Dedifferentiated amniotic fluid mesenchymal stem cell (primary cell): Measurements from ENCODE around the gene DCAF4.

Experiments used
- DNase-seq: peaks from one replicate; pipeline ENCODE4 v3.0.0-alpha.2; 2016; ENCODE audit errors: extremely low spot score

Gene DCAF4

DNA sequence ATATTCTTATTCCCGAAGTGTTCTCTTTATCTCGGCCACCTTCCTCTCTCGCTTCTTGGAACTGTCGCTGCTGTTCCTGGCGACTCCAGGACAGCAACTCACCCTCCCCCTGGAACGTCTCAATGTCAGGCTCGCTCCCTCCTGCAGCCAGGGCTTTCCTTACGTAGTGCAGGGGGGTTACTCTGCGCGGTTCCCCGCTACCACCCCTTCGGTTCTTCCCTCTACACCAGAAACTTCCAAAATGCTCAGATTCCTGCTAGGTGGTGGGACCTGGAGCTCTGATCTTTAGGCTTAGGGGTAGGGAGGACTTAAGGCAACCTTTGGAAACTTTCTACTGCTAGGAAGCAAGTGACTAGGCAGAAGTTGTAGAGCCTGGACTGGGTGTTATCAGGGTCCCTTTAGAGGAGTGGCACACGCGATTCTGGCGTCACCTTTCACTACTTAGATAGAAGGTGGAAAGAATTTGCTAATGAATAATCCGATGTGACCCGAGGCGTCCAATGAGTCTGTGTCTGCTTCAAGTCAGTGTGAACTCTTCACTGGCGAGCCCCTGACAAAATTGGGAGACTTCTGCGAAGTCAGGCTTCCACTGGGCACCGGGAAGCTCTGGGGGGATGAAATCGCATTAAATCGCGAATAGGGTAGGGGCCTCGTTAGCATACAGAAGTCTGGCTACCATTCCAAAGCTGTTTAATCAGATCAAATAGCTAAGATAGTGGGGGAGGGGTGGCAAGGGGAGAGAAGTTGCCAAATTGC is 31.5 kb upstream of the DCAF4 start:
- no peak for DNase-seq

DNA sequence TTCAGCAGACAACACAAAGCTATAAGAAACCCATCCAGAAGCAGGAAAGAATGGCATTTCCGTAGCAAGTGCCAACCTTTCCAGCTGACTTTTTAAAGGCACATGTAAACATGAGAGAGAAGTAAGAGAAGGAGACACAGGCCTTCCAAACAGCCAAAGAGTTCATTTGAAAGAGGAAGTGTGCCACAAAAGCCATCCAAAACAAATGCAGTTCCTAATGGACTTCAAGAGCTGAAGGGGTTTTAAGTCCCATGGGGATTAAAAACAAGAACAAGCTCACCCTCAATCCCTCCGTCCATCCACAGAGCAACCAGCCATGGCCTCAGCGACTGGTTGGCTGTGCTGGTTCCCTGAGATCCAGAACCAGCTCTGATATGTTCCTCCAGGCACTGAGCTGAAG is 27.8 kb upstream of the DCAF4 start:
- DNase-seq = no peak

DNA sequence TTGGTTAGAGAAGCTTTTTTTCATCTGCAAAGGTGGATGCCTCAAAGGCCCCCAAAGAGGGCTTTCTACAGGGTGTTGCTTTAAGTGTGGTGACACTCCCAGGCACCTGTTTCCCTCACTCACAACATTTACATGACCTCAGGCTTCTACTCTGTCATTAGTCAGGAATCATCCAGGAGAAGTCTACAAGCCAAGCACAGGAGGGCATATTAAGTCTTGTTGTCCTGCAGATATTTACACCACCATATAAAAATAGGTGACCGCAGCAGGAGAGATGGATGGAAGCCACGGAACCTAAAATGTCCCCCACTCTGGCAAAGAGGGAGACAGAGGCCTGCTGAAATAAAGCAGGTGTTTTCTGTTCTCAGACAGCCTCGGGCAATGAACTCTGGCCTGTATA is 24.9 kb upstream of the DCAF4 start:
- DNase-seq = no peak

DNA sequence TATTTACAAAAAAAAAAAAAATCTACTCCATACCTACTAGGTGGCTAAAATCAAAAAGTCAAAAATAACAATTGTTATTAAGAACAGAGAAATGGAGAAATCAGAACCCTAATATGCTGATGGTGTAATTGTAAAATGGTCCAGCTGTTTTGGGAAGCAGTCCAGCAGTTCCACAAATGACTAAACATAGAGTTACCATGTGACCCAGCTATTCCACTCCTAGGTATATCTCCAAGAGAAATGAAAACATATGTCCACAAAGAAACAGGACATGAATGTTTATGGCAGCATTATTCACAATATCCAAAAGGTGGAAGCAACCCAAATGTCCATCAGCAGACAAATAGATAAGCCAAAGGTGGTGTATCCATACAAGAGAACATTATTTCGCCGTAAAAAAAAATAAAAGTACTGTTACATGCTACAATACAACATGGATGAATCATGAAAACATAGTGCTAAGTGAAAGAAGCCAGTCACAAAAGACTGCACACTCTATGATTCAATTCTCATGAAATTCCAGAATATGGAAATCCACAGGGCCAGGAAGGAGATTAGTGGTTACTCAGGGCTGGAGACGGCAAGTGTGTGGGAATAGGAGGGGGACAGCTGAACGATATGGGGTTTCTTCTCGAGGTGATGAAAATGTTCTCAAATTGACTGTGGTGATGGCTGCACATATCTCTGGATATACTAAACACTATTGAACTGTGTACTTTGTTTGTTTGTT is 23.3 kb upstream of the DCAF4 start:
- no peak for DNase-seq

DNA sequence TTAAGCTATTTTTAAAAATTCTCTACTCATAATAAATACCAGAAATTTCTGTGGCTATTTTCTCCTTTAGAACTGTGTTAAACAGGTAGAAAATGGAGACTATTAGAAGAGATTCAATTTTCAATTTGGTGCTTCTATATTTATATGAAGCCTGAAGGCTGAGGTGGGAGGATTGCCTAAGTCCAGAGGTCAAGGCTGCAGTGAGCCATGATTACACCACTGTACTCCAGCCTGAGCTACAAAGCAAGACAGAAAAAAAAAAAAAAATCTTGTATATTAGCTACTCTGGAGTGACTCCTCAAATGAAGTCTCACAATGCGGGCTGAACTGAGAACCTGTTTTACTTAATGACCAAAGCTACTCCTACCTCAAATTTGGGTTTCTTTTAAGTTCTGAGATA is 22.5 kb upstream of the DCAF4 start:
- no peak for DNase-seq

DNA sequence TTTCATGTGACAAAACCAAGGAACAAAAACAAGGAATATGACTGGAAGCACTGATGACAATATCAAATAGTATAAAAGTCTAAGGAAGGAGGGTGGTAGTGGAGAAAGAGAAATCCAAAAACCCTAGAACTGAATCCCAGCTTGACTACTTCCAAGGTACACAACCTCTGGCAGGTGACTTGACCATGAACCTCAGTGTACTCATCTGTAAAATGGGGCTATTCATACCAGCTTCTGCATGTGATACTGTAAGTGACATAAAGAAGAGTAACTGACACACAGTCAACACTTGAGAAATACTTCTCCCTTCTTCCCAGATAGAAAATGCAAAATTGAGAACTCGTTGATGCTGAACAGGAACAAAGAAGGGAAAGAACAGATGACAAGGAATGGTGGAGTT is 22.0 kb upstream of the DCAF4 start:
- DNase-seq = no peak

DNA sequence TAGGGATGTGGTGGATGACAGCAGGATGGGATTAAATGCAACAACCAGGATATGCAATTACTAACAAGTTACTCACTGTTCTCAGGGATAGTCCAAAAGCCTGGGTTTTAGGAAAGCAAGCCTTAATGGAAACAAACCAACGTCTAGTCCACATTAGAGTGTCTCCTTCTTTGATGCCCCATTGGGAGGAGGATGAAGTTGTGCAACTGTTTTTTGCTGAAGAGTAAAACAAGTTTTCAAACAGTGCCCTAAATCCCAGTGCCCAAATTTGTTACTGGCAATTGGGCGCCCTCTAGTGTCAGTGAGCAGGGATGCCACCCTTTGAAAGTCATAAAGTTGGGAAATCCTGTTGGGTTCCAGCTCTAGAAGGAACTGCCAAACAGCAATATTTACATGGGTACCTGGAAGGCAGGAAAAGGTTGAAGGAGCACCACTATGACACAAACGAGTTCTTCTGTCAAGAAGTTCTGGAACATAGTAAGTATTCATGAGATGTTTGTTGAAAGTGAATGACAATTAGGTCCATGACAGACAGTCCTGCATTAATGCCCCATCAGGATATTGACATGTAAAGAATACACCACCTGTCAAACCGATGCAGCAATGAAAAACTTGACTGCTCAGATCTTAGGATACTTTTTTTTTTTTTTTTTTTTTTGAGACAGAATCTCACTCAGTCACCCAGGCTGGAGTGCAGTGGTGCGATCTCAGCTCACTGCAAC is 21.3 kb upstream of the DCAF4 start:
- DNase-seq = peak; percentile 83

DNA sequence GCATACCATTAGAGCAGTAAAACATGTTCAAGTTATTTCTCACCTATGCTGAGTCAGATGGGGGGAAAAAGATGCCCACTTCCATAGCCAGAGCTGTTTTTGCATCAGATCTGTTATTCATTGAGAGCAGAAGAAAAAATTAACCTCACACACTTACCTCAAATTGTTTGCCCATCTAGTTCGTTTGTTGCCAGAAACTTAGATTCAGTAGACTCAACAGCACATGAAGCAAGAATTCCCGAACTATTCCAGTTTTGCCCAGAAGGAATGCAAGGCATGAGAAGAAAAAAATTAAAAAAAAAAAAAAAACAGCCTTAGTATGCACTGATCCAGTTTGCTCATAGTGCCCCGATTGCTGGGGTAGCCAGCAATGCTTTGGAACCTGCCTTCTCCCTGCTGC is 19.9 kb upstream of the DCAF4 start:
- DNase-seq = peak; percentile 78

DNA sequence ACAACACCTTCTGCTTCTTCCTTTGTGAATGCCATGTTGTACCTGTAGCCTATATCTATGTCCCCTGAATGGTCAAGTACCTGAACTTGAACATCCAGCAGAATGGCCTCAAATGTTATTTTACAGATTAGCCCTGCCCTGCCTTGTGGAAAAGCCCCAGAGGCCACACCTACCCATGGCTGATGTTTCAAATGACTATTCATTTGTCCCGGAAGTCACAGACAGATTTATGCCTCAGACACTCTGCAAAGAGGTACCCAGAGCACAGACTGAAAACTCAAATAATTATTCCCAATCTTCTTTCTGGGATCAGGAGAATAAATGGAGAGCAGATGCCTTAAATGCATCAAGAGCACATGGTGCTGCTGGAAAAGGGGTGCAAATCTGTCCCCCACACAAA is 19.4 kb upstream of the DCAF4 start:
- no peak for DNase-seq

DNA sequence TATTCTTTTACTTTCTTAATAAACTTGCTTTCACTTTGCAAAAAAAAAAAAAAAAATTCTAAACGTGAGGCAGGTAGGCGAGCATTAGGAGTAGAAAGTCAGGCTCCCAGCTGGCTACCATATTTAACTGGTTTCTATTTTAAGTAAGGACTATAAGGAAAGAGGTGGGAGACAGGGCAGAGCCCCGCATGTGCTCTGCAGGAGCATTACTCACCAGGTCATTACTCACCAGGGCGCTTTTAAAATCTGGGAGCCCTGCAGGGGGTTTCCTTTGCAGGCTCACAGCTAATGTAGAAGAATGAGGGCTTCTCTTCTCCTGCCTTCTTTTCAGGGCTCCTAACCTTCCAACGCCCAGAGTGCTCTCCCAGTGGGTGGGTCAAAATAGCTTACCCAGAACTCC is 18.4 kb upstream of the DCAF4 start:
- DNase-seq = no peak

DNA sequence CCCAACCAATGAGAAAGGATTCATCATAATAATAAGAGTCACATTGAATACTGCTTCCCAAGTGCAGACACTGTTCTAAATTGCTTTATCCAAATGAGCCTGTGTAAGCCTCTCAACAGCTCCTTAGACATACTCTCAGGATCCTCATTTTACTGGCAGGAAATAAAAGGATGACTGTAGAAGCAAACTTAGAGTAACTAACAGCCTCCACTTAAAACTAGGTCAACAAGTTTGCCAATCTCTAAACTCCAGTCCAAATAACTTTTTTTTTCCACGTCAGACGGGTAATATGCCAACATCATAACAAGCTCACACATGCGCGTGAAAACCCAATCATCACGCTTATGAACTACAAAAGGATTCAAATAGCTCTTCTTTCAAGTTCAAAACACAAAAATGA is 17.1 kb upstream of the DCAF4 start:
- no peak for DNase-seq

DNA sequence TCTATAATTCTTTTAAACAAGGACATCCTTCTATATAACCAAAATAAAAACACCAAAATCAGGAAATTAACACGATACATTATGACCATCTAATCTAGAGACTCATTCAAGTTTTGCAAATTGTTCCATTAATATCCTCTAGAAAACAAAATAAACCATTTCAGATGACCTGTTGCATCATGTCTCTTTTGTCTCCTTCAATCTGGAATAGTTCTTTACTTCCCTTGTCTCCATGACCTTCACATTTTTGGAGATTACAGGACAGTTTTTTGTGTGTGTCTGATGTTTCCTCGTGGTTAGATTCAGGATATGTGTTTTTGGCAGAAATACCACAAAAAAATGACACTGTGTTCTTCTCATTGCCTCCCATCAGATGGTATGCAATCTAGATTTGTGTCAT is 12.5 kb upstream of the DCAF4 start:
- DNase-seq = no peak

DNA sequence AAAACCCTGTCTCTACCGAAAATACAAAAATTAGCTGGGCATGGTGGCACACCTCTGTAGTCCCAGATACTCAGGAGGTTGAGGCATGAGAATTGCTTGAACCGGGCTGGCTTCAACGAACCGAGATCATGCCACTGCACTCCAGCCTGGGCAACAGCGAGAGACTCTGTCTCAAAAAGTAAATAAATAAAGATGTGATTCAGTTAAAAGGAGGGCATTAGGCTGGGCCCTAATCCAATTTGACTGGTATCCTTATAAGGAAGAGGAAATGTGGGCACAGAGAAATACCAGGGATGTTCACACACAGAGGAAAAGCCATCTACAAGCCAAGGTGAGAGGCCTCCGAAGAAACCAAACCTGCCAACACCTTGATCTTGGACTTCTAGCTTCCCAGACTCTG is 10.1 kb upstream of the DCAF4 start:
- DNase-seq = no peak

DNA sequence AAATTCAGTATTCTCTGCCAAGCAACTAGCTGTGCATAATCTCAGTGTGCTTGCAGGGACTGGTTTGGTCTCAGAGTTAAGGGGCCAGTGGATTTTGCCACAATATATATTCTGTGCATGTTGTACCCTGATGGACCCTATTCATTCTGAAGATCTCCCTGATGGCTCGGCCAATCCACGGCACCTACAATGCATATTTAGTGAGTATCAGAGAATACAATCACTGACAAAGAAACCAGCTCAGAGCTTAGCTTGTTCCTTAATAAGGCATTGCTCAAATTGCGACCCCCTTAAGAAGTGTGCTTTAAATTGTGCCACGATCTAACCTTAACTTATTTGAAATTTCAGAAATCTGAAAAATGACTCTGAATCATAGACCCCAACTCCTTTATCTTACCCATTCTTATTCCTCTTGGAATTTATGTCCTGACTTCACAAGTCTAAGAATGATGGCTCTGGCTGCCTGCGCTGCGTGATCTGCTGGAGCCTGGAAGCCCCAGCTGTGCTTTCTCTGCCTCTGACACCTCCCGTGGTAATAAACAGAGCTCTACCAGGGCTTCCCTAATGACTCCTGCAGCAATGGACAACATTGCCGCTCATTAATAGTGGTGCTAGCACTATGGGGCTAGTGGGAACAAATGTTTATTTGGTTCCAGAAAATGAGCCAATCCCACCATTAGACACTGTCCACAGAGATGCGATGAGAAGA is 9.0 kb upstream of the DCAF4 start:
- DNase-seq = no peak

DNA sequence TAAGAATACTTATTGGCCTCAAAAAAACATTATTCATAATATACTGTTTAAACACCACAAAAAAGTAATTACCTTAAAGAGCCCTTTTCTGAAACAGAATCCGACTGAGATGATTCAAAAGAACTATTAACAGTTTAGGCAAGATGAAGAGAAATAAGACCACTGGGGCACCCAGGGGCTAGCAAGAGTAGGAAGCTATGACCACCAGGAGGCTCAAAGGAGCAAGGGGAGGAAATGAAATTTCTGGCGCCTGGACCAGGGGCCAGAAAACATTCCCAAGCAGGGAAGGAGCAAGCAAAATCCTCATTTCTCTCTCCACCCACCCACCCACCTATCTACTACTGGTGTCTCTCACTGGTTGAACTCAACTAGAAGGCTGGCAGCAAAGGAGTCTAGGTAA is 6.3 kb upstream of the DCAF4 start:
- DNase-seq = no peak

DNA sequence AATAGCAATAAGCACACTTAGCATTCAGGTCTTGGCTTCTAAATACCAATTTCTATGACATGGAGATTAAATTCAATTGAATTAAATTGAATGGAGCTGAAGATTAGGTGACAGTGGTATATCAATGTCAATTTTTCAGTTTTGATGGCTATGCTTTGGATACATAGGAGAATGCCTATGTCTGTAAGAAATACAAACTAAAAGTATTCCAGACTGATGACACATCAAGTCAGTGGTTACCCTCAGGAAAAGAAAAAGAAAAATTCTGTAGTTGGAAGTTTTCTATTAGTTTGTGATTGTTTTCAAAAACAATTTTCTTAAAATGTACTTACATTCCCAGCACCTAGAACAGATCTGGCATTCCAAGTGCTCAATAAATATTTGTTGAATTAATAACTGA is 4.9 kb upstream of the DCAF4 start:
- DNase-seq = no peak

DNA sequence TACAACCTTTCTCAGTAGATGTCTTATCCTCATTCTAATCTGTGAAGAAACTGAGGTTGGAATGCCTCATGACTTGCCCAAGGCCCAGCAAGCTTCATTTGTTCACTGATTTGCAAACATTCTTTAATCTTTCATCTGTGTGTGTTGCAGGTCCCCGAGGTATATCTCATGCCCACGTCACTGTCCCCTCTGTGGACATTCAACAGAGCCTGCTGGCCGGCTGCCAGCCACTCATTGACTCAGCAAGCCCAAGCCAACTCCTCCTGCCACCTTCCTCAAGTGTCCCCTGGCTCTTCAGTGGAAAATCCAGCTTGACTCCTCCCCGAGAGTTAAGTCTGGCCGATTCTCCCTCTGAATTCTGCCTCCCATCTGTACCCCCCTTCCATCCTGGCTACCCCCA is 1.9 kb upstream of the DCAF4 start:
- no peak for DNase-seq

DNA sequence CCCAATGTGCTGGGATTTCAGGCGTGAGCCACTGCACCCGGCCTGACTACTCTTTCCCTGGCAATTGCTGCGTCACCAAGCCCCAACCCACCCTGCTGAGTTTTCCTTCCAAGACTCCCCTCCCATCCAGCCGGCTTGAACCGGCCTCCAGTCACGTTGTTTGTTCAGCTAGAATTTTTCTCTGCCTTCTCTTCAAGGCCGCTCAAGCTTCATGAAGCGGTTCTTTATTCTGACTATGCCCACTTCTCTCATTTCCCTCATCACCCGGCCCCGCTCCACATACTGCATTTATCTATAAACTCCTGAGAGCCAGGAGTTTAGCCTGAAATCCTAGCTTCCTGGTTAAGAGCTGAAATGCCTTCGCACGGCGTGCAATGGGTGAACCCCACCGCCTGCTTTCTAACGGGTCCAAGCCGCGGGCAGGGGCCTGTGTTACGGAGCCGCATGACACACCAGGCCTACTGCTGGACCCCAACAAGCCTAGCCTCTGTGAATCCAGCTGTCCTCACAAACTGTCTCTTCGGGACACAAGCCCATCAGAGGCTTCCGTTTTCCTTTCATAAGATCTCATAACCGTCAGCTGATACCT is 999 bp upstream of the DCAF4 start:
- no peak for DNase-seq

DNA sequence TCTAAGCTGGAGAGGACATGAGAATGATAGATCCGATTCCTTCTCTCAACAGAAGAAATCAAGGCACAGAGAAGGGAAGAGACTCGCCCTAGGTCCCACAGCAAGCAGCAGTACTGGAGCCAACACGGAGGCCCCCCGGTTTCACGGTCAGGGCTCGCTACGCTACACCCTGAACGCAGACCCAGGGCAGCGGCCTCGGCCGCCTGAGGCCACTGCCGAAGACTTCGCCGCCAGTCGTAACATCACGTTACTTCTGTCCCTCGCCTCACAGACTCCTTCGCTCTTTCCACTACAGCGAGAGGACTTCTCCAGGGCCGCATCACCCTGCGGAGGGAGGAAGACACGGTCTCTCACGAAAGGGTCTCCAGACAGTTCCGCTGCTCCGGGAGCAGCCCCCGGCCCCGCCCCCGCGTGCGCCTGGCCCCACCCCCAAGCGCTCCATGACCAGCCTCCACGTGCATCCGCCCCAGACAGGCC is 411 bp upstream of the DCAF4 start:
- DNase-seq = no peak

DNA sequence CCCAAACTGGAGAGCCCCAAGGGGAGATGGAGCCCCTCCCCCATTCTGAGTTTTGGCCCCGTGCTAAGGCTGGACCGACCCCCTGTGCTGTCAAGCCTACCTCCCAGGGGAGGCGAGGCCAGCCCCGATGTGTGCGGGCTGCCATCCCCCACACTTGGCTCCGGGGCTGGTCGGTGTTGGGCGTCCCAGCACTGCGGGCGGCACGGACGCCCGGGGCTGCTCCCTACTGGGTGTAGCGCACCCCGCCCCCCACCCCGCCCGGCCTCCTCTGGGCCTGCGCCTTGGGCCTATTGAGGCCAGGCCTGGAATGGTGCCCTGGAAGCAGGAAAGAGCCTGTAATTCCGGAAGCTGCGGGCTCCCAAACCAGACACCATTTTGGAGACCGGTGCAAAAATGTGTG is 2.6 kb downstream of the DCAF4 start:
- no peak for DNase-seq

DNA sequence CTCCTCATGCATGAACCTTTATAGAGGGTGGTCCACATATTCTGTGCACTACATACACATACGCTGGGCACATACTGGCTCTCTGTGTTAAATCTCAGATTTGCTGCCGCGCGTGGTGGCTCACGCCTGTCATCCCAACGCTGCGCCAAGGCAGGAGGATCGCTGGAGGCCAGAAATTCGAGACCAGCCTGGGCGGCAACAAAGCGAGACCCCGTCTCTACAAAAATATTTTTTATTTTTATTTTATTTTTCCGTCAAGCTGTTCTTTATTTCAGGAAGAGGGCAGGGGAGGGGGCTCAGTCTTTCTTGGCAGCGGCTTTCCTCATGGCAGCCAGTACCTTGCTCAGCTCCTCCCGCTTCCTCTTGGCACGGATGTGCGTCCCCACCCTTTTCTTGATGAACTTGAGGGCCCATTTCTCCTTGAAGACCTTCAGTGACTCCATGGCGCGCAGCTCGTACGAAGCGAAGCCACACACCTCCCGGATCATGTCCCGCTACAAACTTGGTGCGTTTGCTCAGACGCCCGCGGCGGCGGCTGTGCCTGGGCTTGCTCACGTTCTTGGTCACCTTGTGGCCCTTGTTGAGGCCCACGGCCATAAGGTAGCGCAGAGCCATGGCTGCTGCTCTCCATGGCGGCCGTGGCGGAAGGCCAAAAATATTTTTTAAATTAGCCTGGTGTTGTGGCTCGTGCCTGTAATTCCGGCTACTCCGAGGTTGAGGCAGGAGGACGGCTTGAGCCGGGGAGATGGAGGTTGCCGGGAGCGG is 3.2 kb downstream of the DCAF4 start:
- DNase-seq = no peak
